AG09319 (cell line): Measurements from ENCODE around the gene ACER1.

Experiments
- DNase-seq: peaks from one replicate; pipeline ENCODE4 v3.0.0-alpha.2; 2010; ENCODE audit warnings: low read depth; ENCODE audit errors: extremely low read depth
- CTCF ChIP-seq: IDR thresholded peaks from 2 replicates; pipeline ENCODE4 v1.5.1; 2011; ENCODE audit warnings: low read depth, mild to moderate bottlenecking, inconsistent platforms, low read length, moderate library complexity

Gene ACER1

GRCh38 chr19:6333439-6333838 is at the start of gene ACER1:
Gene ACER1, minus strand, starts transcription at chr19:6333612. Its CDS starts 61 bp downstream, at chr19:6333551.
- TF ChIP-seq CTCF: no peak

GRCh38 chr19:6383188-6383587 is 49.8 kb upstream of the ACER1 start:
- TF ChIP-seq CTCF: no peak
- DNase-seq: no peak

More at GRCh38 chr19:6333439-6333838, at the start of gene ACER1:
- DNase-seq: no peak

GRCh38 chr19:6381030-6381750 is 47.8 kb upstream of the ACER1 start:
- TF ChIP-seq CTCF: no peak

GRCh38 chr19:6379744-6380143 is 46.3 kb upstream of the ACER1 start:
- TF ChIP-seq CTCF: no peak

More at GRCh38 chr19:6381030-6381750, 47.8 kb upstream of the ACER1 start:
- no peak for DNase-seq

GRCh38 chr19:6378486-6378885 is 45.1 kb upstream of the ACER1 start:
- no peak for TF ChIP-seq CTCF

More at GRCh38 chr19:6379744-6380143, 46.3 kb upstream of the ACER1 start:
- no peak for DNase-seq

GRCh38 chr19:6378041-6378440 is 44.6 kb upstream of the ACER1 start:
- no peak for TF ChIP-seq CTCF
- DNase-seq: no peak

More at GRCh38 chr19:6378486-6378885, 45.1 kb upstream of the ACER1 start:
- DNase-seq: no peak

- no peak for TF ChIP-seq CTCF
Observed at GRCh38 chr19:6376512-6377190, 43.2 kb upstream of the ACER1 start.

More at GRCh38 chr19:6376512-6377190, 43.2 kb upstream of the ACER1 start:
- DNase-seq: no peak
